Lung (tissue), 12 donors: Measurements from ENCODE around the gene PIRT. TPM values are rescaled to one million over a fixed set of nuclear protein-coding genes. Genes with fewer than 3 reads are reported as not detected.
"Not testable (repeated sequence)": the region's sequence is repeated elsewhere in the genome, so short reads cannot be mapped to it uniquely, and the experiment has no call there.

Experiments
- ATAC-seq: fragments of 200-7000 bp; cut with Tn5 transposase; one replicate; pipeline ENCODE4 v1.9.1; 2020; ENCODE audit warnings: moderate number of reproducible peaks; ENCODE audit not compliant: insufficient read depth, low FRiP score
- DNase-seq, 3 donors: peaks; one replicate each; pipeline ENCODE4 v3.0.0-alpha.2; 2013 to 2017
- H3K27ac ChIP-seq, 2 donors: one replicate each; pipeline ENCODE4 v1.5.1; 2013; ENCODE audit warnings: mild to moderate bottlenecking in 2 of 2, moderate library complexity in 2 of 2, control low read depth in 1 of 2, inconsistent platforms in 1 of 2, low read depth in 1 of 2, low read length in 1 of 2
- H3K27me3 ChIP-seq, 3 donors: one replicate each; pipeline ENCODE4 v1.5.1; 2013; ENCODE audit warnings: low read length in 2 of 3; ENCODE audit not compliant: control insufficient read depth in 3 of 3, insufficient read depth in 3 of 3
- H3K36me3 ChIP-seq, 4 donors: one replicate each; pipeline ENCODE4 v1.5.1; 2013; ENCODE audit warnings: low read length in 4 of 4, mild to moderate bottlenecking in 1 of 4, moderate library complexity in 1 of 4; ENCODE audit not compliant: control insufficient read depth in 4 of 4, insufficient read depth in 4 of 4
- H3K4me1 ChIP-seq, 5 donors: one replicate each; pipeline ENCODE4 v1.5.1; 2013; ENCODE audit warnings: low read length in 5 of 5, mild to moderate bottlenecking in 2 of 5, moderate library complexity in 1 of 5; ENCODE audit not compliant: control insufficient read depth in 5 of 5, insufficient read depth in 5 of 5
- H3K4me3 ChIP-seq: one replicate; pipeline ENCODE4 v1.5.1; 2013; ENCODE audit warnings: mild to moderate bottlenecking, control low read depth, moderate library complexity
- H3K9ac ChIP-seq, 2 donors: one replicate each; pipeline ENCODE4 v1.5.1; 2013; ENCODE audit warnings: low read length in 2 of 2, control low read depth in 1 of 2; ENCODE audit not compliant: insufficient read depth in 1 of 2
- H3K9me3 ChIP-seq, 4 donors: one replicate each; pipeline ENCODE4 v1.5.1; 2013; ENCODE audit warnings: low read length in 3 of 4, mild to moderate bottlenecking in 1 of 4, moderate library complexity in 1 of 4; ENCODE audit not compliant: control insufficient read depth in 4 of 4, insufficient read depth in 3 of 4
- WGBS, 2 donors: extraction: QIAGEN DNeasy Blood & Tissue Kit; methylation state at CpG; one replicate each; pipeline ENCODE4 v1.1.7; 2013; 5-methylcytosine and 5-hydroxymethylcytosine counted together
- polyA plus RNA-seq, 2 donors: library from polyadenylated mRNA; stranded (reverse); fragments of 200-250 nt; gene quantifications; one replicate each; pipeline ENCODE4 v1.2.1, GENCODE V29; 2013
- total RNA-seq, 2 donors: library from RNA; depleted of rRNA in 1 of 2; stranded (reverse); fragments of >200 nt in 1 of 2; gene quantifications; one replicate each; pipeline ENCODE4 v1.2.1, GENCODE V29; 2014 to 2021
- TF ChIP-seq, protein P1 (sequence below): IDR thresholded peaks from 2 replicates; pipeline ENCODE4 v1.5.1; 2012; ENCODE audit warnings: mild to moderate bottlenecking; ENCODE audit errors: control extremely low read depth, extremely low read depth
- donor health status: control.
- donor health status: control.
- donor health status: Bipolar disorder and iron deficiency.
- donor health status: healthy.
- donor health status: DM: yes; HTN: yes; CAD: no.

The PIRT gene
- total and polyA plus RNA-seq, 4 donors = 0.26 TPM; not detected in 3

GRCh38 chr17:10870336-10871050 lies 32.6 kb upstream of the PIRT start:
- Histone ChIP-seq H3K9ac (no peak overlapping the region), H3K27ac (no peak overlapping the region), H3K4me3 (no peak overlapping the region), H3K4me1 (no peaks in the 10 kb centered on the region), H3K9me3 (no peaks in the 10 kb centered on the region), H3K36me3 (no peaks in the 10 kb centered on the region), H3K27me3 (no peaks in the 10 kb centered on the region)
- TF ChIP-seq, protein P1, sequence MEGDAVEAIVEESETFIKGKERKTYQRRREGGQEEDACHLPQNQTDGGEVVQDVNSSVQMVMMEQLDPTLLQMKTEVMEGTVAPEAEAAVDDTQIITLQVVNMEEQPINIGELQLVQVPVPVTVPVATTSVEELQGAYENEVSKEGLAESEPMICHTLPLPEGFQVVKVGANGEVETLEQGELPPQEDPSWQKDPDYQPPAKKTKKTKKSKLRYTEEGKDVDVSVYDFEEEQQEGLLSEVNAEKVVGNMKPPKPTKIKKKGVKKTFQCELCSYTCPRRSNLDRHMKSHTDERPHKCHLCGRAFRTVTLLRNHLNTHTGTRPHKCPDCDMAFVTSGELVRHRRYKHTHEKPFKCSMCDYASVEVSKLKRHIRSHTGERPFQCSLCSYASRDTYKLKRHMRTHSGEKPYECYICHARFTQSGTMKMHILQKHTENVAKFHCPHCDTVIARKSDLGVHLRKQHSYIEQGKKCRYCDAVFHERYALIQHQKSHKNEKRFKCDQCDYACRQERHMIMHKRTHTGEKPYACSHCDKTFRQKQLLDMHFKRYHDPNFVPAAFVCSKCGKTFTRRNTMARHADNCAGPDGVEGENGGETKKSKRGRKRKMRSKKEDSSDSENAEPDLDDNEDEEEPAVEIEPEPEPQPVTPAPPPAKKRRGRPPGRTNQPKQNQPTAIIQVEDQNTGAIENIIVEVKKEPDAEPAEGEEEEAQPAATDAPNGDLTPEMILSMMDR = no peak
- DNase-seq (no peak), ATAC-seq (no peak)
- WGBS, 2 donors = 89 to 92% methylated on average over 8 of the region's 8 CpGs

DNA sequence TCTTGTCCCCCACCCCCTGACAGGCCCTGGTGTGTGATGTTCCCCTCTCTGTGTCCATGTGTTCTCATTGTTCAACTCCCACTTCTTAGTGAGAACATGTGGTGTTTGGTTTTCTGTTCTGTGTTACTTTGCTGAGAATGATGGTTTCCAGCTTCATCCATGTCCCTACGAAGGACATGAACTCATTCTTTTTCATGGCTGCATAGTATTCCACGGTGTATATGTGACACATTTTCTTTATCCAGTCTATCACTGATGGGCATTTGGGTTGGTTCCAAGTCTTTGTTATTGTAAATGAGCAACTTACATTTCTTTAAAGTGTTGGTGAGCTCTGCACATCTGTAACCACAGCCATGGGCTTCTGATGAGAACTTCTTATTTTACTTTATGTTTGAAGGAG lies 30.9 kb upstream of the PIRT start:
- 87 to 98% methylated on average over 2 of the region's 2 CpGs for WGBS, 2 donors

GRCh38 chr17:10859051-10859450 lies 21.2 kb upstream of the PIRT start:
- DNase-seq (no peak), ATAC-seq (no peak)
- no peak overlapping the region for H3K9ac ChIP-seq
- H3K27me3 ChIP-seq = no peaks in the 10 kb centered on the region
- TF ChIP-seq, protein P1 = no peak
- H3K4me1 ChIP-seq = no peaks in the 10 kb centered on the region
- peaks cover 0 to 4% (median 0%) of the 10 kb centered on the region in 4 donors for H3K9me3 ChIP-seq
- no peaks in the 10 kb centered on the region for H3K36me3 ChIP-seq
- H3K4me3 ChIP-seq = no peak overlapping the region
- 84 to 86% methylated on average over 3 of the region's 3 CpGs for WGBS, 2 donors
- no peak overlapping the region for H3K27ac ChIP-seq

More for the DNA sequence above, 30.9 kb upstream of the PIRT start:
- H3K4me3 ChIP-seq, DNase-seq, H3K9me3 ChIP-seq, H3K9ac ChIP-seq, H3K4me1 ChIP-seq, H3K27me3 ChIP-seq, H3K27ac ChIP-seq, H3K36me3 ChIP-seq, ATAC-seq: not testable (repeated sequence)

- WGBS, 2 donors = 24 to 39% methylated on average over 4 of the region's 4 CpGs
- TF ChIP-seq, protein P1 = no peak
- no peak for DNase-seq
These were observed 20.1 kb upstream of the PIRT start for GRCh38 chr17:10857976-10858375.

DNA sequence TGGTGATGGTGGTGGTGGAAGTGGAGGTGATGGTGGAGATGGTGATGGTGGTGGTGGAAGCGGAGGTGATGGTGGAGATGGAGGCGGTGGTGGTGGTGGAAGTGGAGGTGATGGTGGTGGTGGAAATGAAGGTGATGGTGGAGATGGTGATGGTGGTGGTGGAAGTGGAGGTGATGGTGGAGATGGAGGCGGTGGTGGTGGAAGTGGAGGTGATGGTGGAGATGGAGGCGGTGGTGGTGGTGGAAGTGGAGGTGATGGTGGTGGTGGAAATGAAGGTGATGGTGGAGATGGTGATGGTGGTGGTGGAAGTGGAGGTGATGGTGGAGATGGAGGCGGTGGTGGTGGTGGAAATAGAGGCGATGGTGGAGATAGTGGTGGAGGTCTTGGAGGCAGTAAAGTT lies 8.7 kb upstream of the PIRT start:
- not testable (repeated sequence) for H3K9ac ChIP-seq, H3K4me1 ChIP-seq, DNase-seq, H3K4me3 ChIP-seq, H3K27me3 ChIP-seq, H3K27ac ChIP-seq, H3K9me3 ChIP-seq, ATAC-seq, H3K36me3 ChIP-seq
- WGBS, 2 donors = 98% methylated on average over 6 of the region's 6 CpGs

More at GRCh38 chr17:10857976-10858375, 20.1 kb upstream of the PIRT start:
- Histone ChIP-seq H3K4me1 (no peaks in the 10 kb centered on the region), H3K4me3 (no peak overlapping the region), H3K36me3 (no peaks in the 10 kb centered on the region), H3K27ac (no peak overlapping the region), H3K9ac (no peak overlapping the region), H3K27me3 (no peaks in the 10 kb centered on the region), H3K9me3 (peaks cover 0 to 4% (median 0%) of the 10 kb centered on the region in 4 donors)
- ATAC-seq = no peak
